ENCODE results near the gene USP31. TPM values are rescaled to one million over a fixed set of nuclear protein-coding genes. Genes with fewer than 3 reads are reported as not detected.
A peak's percentile ranks its signal among the peaks of the same experiment; 100 is the strongest.

USP31 gene
- total and polyA plus RNA-seq, 2 of the 13 experiments (the other 11 are each of a cell fraction or from before 2014, with no cell fraction given) = 22.5 to 23.3 TPM

DNA sequence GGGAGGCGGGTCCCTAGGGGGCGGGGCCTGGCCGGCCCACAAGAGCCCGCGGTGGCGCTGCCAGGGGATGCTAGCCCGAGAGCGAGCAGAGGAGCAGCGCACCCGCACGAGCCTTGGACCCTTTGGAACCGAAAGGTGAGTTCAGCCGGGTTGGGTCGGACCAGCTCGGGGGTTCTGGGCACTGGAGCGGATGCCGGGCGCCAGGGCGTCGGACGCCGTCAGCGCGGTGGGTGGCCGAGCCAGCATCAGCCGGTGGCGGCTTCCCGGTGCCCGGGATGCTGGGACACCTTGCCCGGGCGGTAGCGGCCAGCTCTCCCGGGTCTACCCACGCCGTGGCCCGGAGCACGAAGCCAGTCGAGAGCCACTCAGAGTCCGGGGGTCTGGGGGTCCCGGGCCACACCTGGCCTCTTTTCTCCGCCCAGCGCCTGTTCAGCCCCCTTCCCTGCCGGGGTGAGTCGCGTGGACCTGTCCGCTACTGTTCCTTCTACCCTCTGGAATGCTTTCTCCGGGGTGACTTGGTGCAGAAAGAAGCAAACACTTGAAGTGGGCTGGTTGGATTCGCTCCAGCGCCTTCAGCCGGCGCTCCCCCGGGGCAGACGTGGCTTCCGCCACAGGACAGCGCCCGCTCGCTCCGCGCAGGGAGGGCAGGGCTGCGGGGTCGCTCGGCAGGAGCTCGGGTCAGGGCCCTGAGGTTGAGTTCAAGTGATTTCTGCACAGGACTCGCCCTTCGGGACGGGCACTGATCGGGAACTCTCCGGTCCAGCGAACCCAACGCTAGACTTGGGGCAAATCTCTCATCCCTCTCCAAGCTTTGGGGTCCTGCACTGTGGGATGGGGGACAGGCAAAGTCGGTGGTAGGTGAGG lies 33.7 kb upstream of the USP31 start, which contains the start of gene SCNN1G:
TSS of gene SCNN1G (plus strand) at position 67 of the 864 bp plus-strand sequence. CDS start 3,527 bp downstream, outside the sequence.
- 10% methylated on average over 55 of the region's 71 CpGs for WGBS (ENCODE audit: low lambda C conversion rate)
- no peak for DNase-seq (ENCODE audit: low spot score)
- Histone ChIP-seq H4K20me1 (ENCODE audit: insufficient read depth, low read length) (peaks cover 3% of the 10 kb centered on the region; the same call in 1 of the 2 replicates), H2AFZ (ENCODE audit: low read length) (no peak within 1 kb of the TSS), H3K79me2 (ENCODE audit: insufficient read depth, low read length) (no peaks in the 10 kb centered on the region), H3K9ac (ENCODE audit: insufficient read depth, low read depth, low read length) (no peak within 1 kb of the TSS), H3K9me3 (ENCODE audit: low read length) (no peaks in the 10 kb centered on the region), H3K27me3 (ENCODE audit: control insufficient read depth in 1 of 2, insufficient read depth in 2 of 2, low read length in 2 of 2) (peaks cover 21 to 56% of the 10 kb centered on the region in 2 experiments), H3K4me1 (ENCODE audit: insufficient read depth, low read length) (peaks cover 8% of the 10 kb centered on the region), H3K27ac (ENCODE audit: extremely low read length, insufficient read depth, low read length) (no peak within 1 kb of the TSS), H3K4me3 (replicated peaks in 1 of 3; ENCODE audit: insufficient read depth in 1 of 3, low read depth in 2 of 3, low read length in 3 of 3) (peak within 1 kb of the TSS in 2 of 3 experiments; percentile 1 to 56; a peak in 2 of 6 replicates), H3K4me2 (ENCODE audit: low read depth, low read length) (peak within 1 kb of the TSS; percentile 74), H3K36me3 (replicated peaks in 1 of 2; ENCODE audit: control insufficient read depth in 1 of 2, insufficient read depth in 2 of 2, low read length in 2 of 2) (no peaks in the 10 kb centered on the region)
- peak; percentile 60 for ATAC-seq
- in situ Hi-C loops (cut with HindIII; ENCODE audit: extremely low pct_ligation_motif_present, low pct_unique_long_range_greater_than_20kb) (loop anchor here (5.0 kb wide), 1 partner anchor 249 kb away; no protein-coding TSS in a partner anchor), intact Hi-C loops (cut with micrococcal nuclease; ENCODE audit: unreplicated experiment) (loop anchor here (1.0 to 10.0 kb wide), 2 partner anchors 251 to 288 kb away; no protein-coding TSS in a partner anchor)
- FAIRE-seq = no peak
- ChIA-PET CTCF (ENCODE audit: low intra/inter-chr PET ratio, low total read pairs) (interaction anchor here (8.0 kb wide), 1 partner anchor 250 kb away, joined by 251 read pairs; no protein-coding TSS in a partner anchor), POLR2A (no interaction called here)
- BruUV-seq (replicated peaks) = no TSS peak
- no peak; the same call in 1 of the 2 replicates for TF ChIP-seq KDM2A (CRISPR knock-in tag; IDR thresholded peaks at IDR 0.05; ENCODE audit: borderline replicate concordance, low read depth)
- TF ChIP-seq ZNF776 (CRISPR knock-in tag; IDR thresholded peaks at IDR 0.05) = peak; percentile 65
- 0 out of 2 replicates have a peak, but pooled peaks have one; percentile 22 for TF ChIP-seq ZNF256 (CRISPR knock-in tag; conservative IDR thresholded peaks at IDR 0.05)
- peak; percentile 17 for TF ChIP-seq HNRNPH1 (optimal IDR thresholded peaks at IDR 0.05; ENCODE audit: low read depth, low read length)
- 0 out of 2 replicates have a peak, but pooled peaks have one; percentile 4 for TF ChIP-seq GABPB1 (CRISPR knock-in tag; IDR thresholded peaks at IDR 0.05)
- TF ChIP-seq MTF2 (CRISPR knock-in tag; IDR thresholded peaks at IDR 0.05; ENCODE audit: borderline replicate concordance) = no peak
- TF ChIP-seq ZNF572 (CRISPR knock-in tag; IDR thresholded peaks at IDR 0.05) = no peak
- peak; percentile 5; the same call in 1 of the 2 replicates for TF ChIP-seq SP4 (CRISPR knock-in tag; IDR thresholded peaks at IDR 0.05)
- TF ChIP-seq HDAC1 (CRISPR knock-in tag; IDR thresholded peaks at IDR 0.05) = 0 out of 2 replicates have a peak, but pooled peaks have one; percentile 2
- TF ChIP-seq XRCC5 (optimal IDR thresholded peaks at IDR 0.05; ENCODE audit: low read length) = peak; percentile 53
- TF ChIP-seq ZNF687 (CRISPR knock-in tag; IDR thresholded peaks at IDR 0.05) = peak; percentile 30; the same call in 1 of the 2 replicates
- TF ChIP-seq NAIF1 (CRISPR knock-in tag; IDR thresholded peaks at IDR 0.05; ENCODE audit: borderline replicate concordance) = no peak
- TF ChIP-seq HOXA3 (CRISPR knock-in tag; IDR thresholded peaks at IDR 0.05) = 0 out of 2 replicates have a peak, but pooled peaks have one; percentile 4
- 0 out of 2 replicates have a peak, but pooled peaks have one; percentile 57 for TF ChIP-seq ZNF354B (CRISPR knock-in tag; IDR thresholded peaks at IDR 0.05)
- TF ChIP-seq HNF4A (CRISPR knock-in tag; IDR thresholded peaks at IDR 0.05) = no peak
- TF ChIP-seq ZNF562 (CRISPR knock-in tag; IDR thresholded peaks at IDR 0.05; ENCODE audit: borderline replicate concordance) = no peak
- 0 out of 2 replicates have a peak, but pooled peaks have one; percentile 59 for TF ChIP-seq NRL (CRISPR knock-in tag; IDR thresholded peaks at IDR 0.05; ENCODE audit: borderline replicate concordance)
- no peak for TF ChIP-seq TBL1XR1 (IDR thresholded peaks at IDR 0.05; ENCODE audit: borderline replicate concordance, low read length, partially characterized antibody)
- TF ChIP-seq HES4 (CRISPR knock-in tag; IDR thresholded peaks at IDR 0.05; ENCODE audit: borderline replicate concordance) = no peak
- no peak for TF ChIP-seq MAF1 (CRISPR knock-in tag; IDR thresholded peaks at IDR 0.05; ENCODE audit: borderline replicate concordance)

Measured in HepG2 (cell line).